ENCODE data around the gene CEP350.

- TF ChIP-seq CTCF (IDR thresholded peaks at IDR 0.05): no peak
- no peak for TF ChIP-seq POLR2A (IDR thresholded peaks at IDR 0.05)
Measured at GRCh38 chr1:180083164-180083563, 128.6 kb downstream of the CEP350 start.

Data from adrenal gland (tissue), 5 donors.